GM21619 (cell line): ENCODE measurements around the gene NHP2.
A peak's percentile ranks its signal among the peaks of the same experiment; 100 is the strongest.
"Not testable (repeated sequence)": the region's sequence is repeated elsewhere in the genome, so short reads cannot be mapped to it uniquely, and the experiment has no call there.

Source experiments
- ATAC-seq: cut with Tn5 transposase; IDR thresholded peaks from one replicate; pipeline ENCODE4 v1.9.1; 2021; ENCODE audit not compliant: unreplicated experiment

Gene NHP2

DNA sequence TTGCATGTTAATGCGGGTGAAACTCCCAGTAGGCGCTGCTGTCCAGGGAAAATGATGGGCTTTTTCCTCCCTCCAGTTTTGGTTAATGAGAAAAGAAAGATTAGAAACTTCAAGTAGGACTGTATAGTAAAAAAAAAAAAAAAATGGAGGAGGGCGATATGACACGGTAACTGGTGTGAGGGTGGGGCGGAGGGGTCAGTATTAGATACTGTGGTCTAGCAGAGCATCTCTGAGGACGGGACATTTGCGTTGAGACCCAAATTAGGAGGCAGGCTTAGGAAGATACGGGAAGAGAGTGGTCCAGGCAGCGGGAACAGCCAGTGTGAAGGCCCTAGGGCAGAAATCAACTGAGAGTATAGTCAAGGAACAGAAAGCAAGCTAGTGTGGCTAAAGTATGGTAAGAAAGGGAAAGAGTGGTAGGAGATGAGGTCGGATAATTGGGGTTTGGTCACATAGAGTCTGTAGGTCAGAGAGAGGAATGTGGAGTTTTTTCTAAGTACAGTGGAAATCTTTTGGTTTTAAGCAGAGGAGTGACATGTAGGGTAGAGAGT lies 22.2 kb downstream of the NHP2 start:
- no peak for ATAC-seq

DNA sequence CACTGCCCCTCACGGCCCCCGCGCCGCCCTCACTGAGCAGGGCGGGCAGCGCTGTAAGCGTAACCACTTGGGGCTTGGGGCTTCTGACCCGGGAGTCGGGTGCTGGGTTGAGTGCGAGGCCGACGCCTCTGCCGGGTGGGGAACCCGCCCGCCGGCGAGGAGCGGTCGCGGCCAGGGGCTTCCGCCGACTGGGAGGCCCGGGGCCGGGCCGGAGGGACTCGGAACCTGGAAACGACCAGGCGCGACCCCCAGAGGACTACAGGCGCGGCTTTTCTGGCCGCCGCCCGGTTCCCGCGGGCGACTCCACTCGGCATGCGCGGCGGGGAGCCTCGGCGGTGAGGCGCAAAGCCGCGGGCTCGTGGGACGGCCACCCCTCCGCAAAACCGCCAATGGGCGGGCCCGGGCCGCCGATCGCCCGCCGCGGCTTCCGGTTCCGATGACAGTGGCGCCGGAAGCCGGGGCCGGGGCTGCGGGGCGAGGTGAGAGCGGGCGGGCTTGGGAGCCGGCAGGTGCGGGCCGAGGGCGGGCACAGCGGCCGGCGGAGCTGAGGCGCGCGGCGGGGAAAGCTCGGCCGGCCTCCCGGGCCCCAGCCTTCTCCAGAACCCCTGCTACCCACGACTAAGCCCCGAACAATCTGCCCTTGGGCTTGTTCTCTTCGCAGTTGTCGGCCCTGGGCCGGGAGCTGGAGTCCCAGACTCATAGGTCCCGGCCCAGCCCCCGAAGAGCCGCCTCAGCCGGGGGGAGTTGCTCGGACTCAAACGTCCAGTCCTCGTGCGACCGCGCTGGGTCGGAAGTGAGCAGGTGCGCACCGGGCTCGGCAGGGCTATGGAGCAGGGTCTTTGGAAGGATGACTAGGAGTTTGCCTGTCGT lies 22.9 kb downstream of the NHP2 start, which contains the start of gene RMND5B:
Gene RMND5B, plus strand, starts transcription at position 439 of the 870 bp plus-strand sequence. CDS start 7,106 bp downstream, outside the sequence.
- peak; percentile 80 for ATAC-seq

DNA sequence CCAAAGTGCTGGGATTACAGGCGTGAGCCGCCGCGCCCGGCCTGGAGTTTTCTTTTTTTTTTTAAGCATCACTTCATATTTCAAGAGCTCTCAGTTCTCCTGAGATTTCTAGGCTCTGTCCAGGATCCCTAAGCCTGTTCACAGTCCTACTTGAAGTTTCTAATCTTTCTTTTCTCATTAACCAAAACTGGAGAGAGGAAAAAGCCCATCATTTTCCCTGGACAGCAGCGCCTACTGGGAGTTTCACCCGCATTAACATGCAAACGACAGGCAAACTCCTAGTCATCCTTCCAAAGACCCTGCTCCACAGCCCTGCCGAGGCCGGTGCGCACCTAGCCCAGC lies 23.5 kb downstream of the NHP2 start:
- ATAC-seq, result not testable (repeated sequence)

DNA sequence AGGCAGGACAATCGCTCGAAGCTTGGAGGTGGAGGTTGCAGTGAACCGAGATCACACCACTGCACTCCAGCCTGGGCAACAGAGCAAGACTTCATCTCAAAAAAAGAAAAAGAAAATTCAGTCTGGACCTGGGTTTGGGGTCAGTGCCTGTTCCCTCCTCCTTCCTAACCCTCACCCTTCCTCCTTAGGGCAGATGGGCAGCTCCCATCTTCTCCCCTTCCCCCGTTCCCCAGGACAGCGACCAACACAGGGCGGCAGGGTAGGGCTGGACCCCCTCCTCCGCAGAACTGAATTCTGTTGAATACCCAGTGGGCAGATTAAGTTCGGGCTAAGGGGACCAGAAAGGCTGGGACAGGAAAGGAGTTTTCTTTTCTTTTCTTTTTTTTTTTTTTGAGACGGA lies 24.4 kb downstream of the NHP2 start:
- ATAC-seq, result no peak

DNA sequence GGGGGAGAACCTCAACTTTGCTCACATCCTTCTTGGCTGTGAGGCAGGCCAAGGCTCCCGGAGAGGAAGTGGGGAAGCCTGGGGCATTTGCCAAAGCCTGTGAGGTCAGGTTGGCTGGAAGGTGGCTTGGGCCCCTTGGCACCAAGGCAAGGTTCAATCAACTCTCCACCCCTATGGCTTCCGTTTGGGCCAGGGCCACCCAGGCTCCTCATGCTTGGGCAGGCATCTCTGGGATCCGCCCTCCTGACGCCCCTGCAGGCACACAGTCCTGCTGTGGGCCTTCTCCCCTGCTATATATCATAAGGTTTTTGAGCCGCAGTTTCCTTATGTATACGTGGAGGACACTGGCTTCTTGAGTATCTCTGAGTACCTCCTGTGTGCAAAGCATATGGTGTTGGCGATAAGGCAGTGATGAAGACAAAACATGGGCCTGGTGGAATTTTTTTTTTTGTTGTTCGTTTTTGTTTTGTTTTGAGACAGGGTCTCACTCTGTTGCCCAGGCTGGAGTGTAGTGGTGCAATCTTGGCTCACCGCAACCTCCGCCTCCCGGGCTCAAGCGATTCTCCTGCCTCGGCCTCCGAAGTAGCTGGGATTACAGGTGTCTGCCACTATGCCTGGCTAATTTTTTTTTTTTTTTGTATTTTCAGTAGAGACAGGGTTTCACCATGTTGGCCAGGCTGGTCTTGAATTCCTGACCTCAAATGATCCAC lies 26.2 kb downstream of the NHP2 start:
- not testable (repeated sequence) for ATAC-seq

DNA sequence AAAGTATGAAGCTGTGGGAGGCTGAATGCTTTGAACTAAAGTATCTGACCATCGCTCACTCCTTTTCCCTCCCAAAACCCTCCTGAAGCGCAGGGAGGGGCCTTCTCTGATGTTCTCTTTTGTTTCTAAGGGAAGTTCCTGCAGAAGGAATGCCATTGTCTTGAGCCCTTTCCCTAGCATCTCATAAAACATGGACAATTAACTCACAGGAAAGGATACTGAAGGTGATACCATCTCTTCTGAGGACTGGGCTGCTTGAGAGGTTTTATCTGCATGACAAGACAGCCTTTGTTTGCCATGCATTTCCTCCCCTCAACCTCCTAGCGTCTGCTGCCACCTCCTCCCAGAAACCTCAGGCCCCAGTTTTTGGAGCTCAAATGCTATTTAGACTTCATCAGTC lies 27.1 kb downstream of the NHP2 start:
- no peak for ATAC-seq

DNA sequence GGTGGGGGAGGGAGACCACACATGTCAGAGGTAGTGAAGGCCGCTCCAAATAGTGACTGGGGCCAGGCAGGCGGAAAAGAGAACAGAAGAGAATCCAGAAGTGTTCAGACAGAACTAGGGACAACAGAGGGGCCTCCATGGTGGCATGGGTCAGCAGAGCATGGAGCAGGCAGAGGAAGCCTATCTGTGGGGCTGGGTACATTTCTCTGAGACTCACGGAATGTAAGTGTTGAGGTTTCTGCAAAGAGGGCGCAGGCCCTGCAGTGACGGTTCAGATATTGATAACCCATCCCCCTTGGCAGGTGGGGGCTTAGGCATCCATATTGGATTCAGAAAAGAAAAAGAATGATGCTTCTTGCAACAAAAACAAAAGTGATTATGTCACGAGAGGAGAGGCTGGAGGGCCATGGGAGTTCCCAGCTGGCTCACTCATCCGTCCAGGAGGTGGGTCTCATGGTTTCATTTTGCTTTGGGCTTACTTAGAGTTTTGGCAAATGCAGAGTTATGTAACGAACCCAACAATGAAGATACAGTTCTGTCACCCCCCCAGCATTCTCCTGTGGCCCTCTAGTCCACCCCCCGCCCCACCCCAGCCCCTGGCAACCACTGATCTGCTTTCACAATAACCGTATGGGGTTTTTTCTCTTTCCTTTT lies 28.3 kb downstream of the NHP2 start:
- ATAC-seq, result no peak

DNA sequence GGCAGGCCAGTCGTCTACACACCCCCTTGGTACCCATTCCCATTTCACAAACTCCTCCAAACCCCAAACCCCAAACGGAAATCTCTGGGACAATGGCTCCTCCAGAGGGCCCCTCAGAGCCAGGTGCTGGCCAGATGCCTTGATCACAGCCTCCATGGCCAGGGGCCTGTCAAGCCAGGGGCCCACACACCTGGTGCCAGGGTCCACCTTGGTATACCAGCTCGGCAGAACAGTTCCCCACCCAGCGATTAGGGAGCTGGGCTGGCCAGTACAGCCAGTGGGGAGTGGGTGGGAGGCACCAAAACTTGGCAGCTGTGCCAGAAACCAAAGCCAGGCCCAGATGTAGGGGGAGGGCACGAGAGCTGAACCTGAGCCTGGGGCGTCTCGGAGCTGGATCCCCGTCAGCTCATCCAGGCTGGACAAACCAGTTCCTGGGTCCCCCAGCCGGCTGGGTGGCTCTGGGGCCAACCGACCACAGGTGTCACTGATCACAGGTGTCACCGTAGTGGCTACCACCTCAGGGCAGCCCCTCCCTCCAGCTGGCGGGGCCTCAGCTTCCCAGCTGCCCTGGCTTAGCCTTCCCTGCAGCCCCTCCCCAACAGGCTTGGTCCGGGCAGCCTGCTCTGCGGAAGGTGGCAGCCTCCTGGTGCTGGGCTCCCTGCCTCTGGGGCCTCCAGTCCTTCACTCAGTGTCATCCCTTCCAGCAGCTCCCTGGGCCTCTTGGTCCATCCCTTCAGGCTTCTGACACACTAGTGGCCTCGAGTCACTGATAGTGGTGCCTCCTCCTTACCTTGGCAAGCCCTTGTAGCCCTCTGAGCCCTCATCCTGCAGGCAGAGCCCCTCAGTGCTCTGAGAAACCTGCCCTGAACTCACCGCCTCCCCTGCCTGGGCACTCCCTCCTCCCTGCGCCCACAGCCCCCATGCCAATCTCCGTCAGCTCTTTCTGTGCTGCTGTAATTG lies 29.4 kb downstream of the NHP2 start:
- ATAC-seq, result no peak

DNA sequence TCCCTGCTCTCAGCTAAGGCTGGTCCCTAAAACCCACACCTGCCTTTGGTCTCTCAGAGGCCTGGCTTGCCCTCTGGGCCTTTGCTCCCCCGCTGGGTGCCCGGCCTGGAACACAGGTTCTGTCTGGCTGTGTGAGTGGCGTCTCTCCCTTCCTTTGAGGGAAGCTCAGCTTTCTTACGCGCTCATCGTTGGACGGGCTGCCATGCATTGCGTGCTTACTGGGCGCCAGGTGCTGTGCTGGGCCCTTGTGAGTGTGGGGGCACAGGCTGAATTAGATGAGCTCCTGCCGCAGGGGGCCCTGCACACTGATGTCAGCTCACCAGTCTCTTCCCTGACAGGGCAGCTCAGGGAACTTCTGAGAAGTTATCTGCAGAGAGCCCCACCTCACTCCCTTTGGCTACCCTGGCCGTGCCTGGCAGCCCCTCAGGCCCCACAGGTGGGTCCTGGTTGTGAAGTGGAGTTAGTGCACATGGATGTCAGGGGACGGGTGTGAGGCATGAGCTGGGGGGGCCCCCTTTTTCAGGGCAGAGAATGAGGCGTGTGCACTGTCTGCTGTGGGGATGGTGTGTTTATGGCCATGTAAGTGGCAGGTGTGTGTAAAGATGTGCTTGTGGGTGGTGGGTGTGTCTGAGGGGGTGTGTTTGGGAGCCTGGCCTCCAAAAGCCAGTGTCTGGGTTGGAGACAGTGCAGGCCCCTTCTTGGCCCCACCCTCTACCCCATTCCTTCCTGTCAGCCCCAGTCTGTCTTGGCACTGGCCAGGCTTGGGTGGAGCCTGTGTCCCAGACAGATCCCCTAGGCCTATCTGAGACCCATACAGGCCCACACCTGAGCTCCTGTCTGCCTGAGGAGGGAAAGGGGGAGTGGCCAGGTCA lies 30.4 kb downstream of the NHP2 start:
- no peak for ATAC-seq

DNA sequence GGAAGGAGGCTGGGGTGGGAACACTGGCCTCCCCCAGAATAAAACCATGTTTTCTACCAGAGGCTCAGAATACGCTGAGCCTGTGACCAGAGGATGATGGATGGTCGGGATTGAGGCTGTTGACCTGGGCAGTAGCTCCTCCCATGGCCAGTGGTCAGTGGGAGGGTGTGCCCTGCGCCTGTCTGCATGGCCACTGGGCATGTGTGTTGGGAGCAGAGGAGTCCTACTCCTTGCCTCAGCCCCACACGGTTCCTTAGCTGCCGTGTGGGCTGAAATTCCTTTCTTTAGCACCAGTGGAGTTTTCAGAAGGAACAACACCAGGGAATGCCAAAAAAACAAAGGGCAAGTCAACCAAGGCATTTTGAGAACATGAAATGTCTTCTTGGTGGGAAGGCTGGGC lies 31.3 kb downstream of the NHP2 start:
- ATAC-seq, result no peak

DNA sequence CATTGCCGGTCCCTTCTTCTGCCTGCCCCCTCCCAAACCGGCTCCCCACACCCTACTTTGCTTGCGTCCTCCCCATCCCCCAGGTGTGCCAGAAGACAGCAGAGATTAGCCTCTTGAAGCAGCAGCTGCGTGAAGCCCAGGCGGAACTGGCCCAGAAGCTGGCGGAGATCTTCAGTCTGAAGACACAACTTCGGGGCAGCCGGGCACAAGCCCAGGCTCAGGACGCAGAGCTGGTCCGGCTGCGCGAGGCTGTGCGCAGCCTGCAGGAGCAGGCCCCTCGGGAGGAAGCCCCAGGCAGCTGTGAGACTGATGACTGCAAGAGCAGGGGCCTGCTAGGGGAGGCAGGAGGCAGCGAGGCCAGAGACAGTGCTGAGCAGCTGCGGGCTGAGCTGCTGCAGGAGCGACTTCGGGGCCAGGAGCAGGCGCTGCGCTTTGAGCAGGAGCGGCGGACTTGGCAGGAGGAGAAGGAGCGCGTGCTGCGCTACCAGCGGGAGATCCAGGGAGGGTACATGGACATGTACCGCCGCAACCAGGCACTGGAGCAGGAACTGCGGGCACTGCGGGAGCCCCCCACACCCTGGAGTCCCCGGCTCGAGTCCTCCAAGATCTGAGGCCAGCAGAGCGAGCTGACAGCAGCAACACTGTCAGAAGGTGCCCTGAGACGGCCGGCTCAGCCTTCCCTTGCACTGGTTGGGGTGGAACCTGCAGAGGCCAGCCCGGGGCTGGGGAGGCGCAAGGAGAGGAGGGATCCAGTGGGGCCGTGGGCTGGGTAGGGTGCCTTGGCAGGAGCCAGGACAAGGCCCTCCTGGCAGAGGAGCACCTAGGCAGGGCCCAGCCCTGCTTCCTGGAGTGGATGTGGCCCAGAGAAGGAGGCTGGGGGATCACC lies 32.1 kb downstream of the NHP2 start:
- no peak for ATAC-seq

DNA sequence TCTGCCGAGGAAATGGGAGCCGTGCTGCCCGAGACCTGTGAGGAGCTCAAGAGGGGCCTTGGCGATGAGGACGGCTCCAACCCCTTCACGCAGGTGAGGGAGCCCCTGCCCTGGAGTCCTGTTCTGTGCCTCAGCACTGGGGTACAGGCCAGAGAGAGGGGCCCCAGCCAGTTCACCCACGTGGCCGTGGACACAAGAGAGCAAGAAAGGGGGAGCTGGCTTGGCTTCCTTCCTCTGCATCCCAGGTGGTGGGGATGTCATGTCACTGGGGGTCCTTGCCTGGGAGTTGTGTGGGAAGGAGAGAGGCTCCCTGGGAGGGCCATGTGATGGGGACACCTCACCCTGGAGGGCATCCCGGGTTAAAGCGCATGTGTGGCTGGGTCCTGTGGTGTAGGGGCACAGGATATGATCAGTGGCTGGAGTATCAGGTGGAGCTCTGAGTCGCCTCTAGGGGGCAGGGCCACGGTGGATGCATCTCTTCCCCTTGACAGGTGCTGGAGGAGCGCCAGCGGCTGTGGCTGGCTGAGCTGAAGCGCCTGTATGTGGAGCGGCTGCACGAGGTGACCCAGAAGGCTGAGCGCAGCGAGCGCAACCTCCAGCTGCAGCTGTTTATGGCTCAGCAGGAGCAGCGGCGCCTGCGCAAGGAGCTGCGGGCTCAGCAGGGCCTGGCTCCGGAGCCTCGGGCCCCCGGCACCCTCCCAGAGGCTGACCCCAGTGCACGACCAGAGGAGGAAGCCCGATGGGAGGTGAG lies 32.9 kb downstream of the NHP2 start:
- peak; percentile 77 for ATAC-seq

DNA sequence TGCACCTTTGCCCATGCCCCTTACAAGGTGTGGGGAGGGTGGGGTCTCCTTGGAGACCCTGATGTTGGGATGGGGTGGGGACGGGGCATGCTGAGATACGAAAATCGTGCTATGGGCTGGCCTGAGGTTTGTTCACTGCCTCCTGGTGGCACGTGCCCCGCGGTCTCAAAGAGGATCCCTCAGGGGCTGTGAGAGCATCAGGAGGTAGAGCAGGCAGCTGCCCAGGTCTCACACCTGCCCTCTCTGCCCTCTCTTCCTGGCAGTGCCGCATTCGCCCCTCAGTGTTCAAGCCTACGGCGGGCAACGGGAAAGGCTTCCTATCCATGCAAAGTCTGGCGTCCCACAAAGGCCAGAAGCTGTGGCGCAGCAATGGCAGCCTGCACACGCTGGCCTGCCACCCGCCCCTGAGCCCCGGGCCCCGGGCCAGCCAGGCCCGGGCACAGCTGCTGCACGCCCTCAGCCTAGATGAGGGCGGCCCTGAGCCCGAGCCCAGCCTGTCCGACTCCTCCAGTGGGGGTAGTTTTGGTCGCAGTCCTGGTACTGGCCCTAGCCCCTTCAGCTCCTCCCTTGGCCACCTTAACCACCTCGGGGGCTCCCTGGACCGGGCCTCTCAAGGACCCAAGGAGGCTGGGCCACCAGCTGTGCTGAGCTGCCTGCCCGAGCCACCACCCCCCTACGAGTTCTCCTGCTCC lies 33.6 kb downstream of the NHP2 start:
- ATAC-seq, result no peak

DNA sequence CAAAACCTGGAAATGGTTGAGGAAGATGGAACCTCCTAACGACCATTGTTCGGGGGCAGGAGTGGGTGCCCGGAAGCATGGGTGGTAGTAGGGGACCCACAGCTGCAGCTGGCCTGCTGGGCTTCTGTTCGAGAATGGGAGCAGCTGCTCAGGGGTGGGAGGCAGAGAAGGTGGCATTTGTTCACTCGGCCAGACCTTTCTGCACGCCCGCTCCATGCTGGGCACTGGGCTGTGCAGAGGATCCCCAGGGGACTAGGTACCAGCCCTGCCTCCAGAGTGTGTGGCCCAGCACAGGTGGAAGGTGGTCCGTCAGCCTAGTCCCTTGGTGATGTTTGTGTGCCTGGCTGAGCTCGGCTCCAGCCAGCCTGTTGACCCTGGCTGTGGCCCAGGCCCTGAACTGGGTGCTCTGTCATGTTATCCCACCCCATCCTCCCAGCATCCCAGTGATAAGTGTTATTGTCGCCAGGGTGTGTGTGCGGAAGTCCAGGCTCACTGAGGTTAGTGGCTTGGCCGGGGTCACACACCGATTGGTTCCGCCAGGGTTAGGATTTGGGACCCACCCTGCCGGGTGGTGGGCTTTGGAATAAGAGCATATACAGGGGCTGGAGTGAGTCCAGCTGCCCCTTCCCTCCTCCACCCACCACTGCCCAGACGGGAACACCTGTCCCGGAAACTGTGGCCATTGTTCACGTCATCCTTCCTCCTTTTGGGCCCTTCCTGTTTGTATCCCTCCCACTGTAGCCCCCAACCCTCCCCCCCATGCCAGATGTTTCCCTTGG lies 35.6 kb downstream of the NHP2 start:
- no peak for ATAC-seq

DNA sequence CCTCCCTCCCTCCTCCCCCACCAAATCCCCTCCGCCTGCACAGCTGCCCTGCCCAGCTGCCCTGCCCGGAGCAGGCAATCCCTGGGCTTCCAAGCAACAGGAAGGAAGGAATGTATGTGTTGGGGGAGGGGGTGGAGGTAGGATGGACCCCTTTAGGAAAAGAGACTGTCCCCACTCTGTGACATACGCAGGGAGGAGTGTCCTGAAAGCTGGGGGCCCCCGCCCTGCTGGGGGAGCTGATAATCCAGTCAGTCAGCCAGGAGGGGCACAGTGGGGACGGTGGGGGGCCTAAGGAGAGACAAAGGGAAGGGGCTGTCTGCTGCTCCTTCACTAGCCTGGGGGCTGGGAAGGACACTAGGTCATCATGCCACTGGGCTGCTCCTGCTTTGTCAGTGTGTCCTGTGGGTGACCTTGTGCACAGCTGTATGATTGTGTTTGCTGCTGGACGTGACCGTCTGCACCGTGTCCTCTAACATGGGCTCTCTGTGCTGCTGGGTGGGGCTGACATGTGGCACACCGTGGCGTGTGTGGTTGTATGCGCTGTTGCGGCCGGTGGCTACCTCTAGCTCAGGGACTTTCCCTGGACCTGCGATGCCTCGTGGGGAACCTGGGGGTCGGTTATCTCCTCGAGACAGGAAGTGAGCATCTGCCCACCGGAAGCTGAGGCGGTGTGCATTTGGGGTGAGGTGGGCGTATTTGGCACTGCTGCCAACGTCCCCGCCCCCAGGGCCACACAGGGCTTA lies 37.4 kb downstream of the NHP2 start:
- ATAC-seq, result peak; percentile 36

DNA sequence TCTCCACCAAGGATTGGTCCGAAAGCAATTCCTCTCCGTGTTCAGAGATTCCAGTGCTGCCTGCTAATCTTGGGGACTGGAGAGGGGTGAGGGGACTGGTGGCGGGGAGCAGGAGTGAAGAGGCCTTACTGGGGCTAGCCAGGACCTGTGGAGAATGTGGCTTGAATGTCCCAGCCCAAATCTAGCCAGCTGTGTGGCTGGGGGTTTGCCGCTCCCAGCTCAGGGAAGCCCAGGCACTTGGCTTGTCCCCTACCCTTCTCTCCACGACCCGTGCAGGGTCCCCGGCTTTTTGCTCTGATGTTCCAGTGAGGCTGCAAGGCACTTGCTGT lies 37.9 kb downstream of the NHP2 start:
- ATAC-seq, result no peak
